Keratinocyte (primary cell): Measurements from ENCODE around the gene SHPK. TPM values are rescaled to one million over a fixed set of nuclear protein-coding genes. Genes with fewer than 3 reads are reported as not detected.
A peak's percentile ranks its signal among the peaks of the same experiment; 100 is the strongest.

ENCODE experiments used
- DNase-seq: peaks from one replicate; pipeline ENCODE4 v3.0.0-alpha.2; 2011; ENCODE audit warnings: low read depth, missing footprints, low spot score
- FAIRE-seq: peaks from 2 replicates; lab custom pipeline; 2011; peaks lifted over from hg19 to GRCh38; lab: Jason Lieb, UNC
- H2AFZ ChIP-seq: 2 replicates; pipeline ENCODE4 v1.6.0; 2012; ENCODE audit warnings: low read length, control low read depth, inconsistent platforms; ENCODE audit not compliant: control insufficient read depth
- H3K27ac ChIP-seq: 2 replicates; pipeline ENCODE4 v1.5.1; 2011; ENCODE audit warnings: low read length; ENCODE audit not compliant: control insufficient read depth, insufficient read depth
- H3K27me3 ChIP-seq: 3 replicates; pipeline ENCODE4 v1.6.0; 2011; ENCODE audit warnings: low read length; ENCODE audit not compliant: control insufficient read depth, insufficient read depth; ENCODE audit errors: extremely low read depth
- H3K36me3 ChIP-seq, 2 experiments: 2 replicates in 1 of 2; 3 replicates in 1 of 2; pipeline ENCODE4 v1.5.1; 2011; ENCODE audit warnings: low read length in 2 of 2, mild to moderate bottlenecking in 1 of 2; ENCODE audit not compliant: control insufficient read depth in 2 of 2, insufficient read depth in 2 of 2; ENCODE audit errors: extremely low read depth in 1 of 2
- H3K4me1 ChIP-seq: 3 replicates; pipeline ENCODE4 v1.5.1; 2011; ENCODE audit warnings: low read length; ENCODE audit not compliant: control insufficient read depth, insufficient read depth; ENCODE audit errors: extremely low read depth
- H3K4me2 ChIP-seq: 3 replicates; pipeline ENCODE4 v1.6.0; 2011; ENCODE audit warnings: low read depth, low read length; ENCODE audit not compliant: control insufficient read depth, insufficient read depth; ENCODE audit errors: extremely low read depth
- H3K4me3 ChIP-seq, 3 experiments: fragments of 200-600 bp in 1 of 3; sonication (generic) in 1 of 3; 2 replicates in 2 of 3; 3 replicates in 1 of 3; pipeline ENCODE4 v1.5.1; 2011 to 2016; ENCODE audit warnings: low read length in 3 of 3, mild to moderate bottlenecking in 3 of 3, control low read depth in 2 of 3, inconsistent platforms in 1 of 3, low read depth in 1 of 3, mixed read lengths in 1 of 3, mixed run types in 1 of 3, moderate library complexity in 1 of 3; ENCODE audit not compliant: control insufficient read depth in 2 of 3, insufficient read depth in 2 of 3; ENCODE audit errors: extremely low read depth in 1 of 3
- H3K79me2 ChIP-seq: 2 replicates; pipeline ENCODE4 v1.6.0; 2012; ENCODE audit warnings: low read length; ENCODE audit not compliant: control insufficient read depth, insufficient read depth
- H3K9ac ChIP-seq: 3 replicates; pipeline ENCODE4 v1.6.0; 2011; ENCODE audit warnings: low read length; ENCODE audit not compliant: control insufficient read depth, insufficient read depth; ENCODE audit errors: extremely low read depth
- H3K9me1 ChIP-seq: 3 replicates; pipeline ENCODE4 v1.6.0; 2011; ENCODE audit warnings: low read length; ENCODE audit not compliant: control insufficient read depth, insufficient read depth; ENCODE audit errors: extremely low read depth
- H3K9me3 ChIP-seq: 2 replicates; pipeline ENCODE4 v1.5.1; 2012; ENCODE audit warnings: low read depth, low read length; ENCODE audit not compliant: control insufficient read depth
- H4K20me1 ChIP-seq: 3 replicates; pipeline ENCODE4 v1.6.0; 2011; ENCODE audit warnings: low read length; ENCODE audit not compliant: control insufficient read depth, insufficient read depth; ENCODE audit errors: extremely low read depth
- EZH2 ChIP-seq: IDR thresholded peaks from one replicate; pipeline ENCODE4 v1.6.1; 2012; ENCODE audit warnings: inconsistent platforms, mild to moderate bottlenecking, low read length, moderate library complexity
- dilution Hi-C: fragments of 300-500 bp; cut with MboI; formaldehyde crosslinking; loops from one replicate; pipeline ENCODE4 v1.7.0; 2020; ENCODE audit warnings: low sequenced_read_pairs; ENCODE audit not compliant: extremely low pct_ligation_motif_present
- polyA plus RNA-seq, 5 experiments: library from polyadenylated mRNA; depleted of rRNA in 3 of 5; stranded (reverse) in 3 of 5; stranded (forward) in 1 of 5; unstranded in 1 of 5; fragments of >200 nt; gene quantifications; 1 replicate in 1 of 5; 2 replicates in 3 of 5; 3 replicates in 1 of 5; pipeline versions ENCODE4 v1.2.1 to v1.2.3, GENCODE V29; 2011 to 2012; ENCODE audit warnings: missing spikeins in 2 of 5, low read depth in 1 of 5, low replicate concordance in 1 of 5
- TF ChIP-seq, protein P1 (sequence below), 3 experiments: IDR thresholded peaks in 1 of 3; conservative IDR thresholded peaks in 1 of 3; optimal IDR thresholded peaks in 1 of 3; 2 replicates in 2 of 3; 3 replicates in 1 of 3; pipeline versions ENCODE3 to v1.5.1; 2011; ENCODE audit warnings: low read length in 3 of 3, mild to moderate bottlenecking in 3 of 3, moderate library complexity in 2 of 3, control low read depth in 1 of 3, inconsistent platforms in 1 of 3; ENCODE audit not compliant: insufficient read depth in 2 of 3; ENCODE audit errors: extremely low read depth in 1 of 3

The SHPK gene
- polyA plus RNA-seq, 1 donor (not counting 4 experiments of a cell fraction or from before 2014, with no cell fraction given): 9.2 TPM

GRCh38 chr17:3635474-3636153 is 436 bp downstream of the SHPK start:
- H4K20me1 ChIP-seq: no peaks in the 10 kb centered on the region
- no peaks in the 10 kb centered on the region for H3K27me3 ChIP-seq
- H3K4me1 ChIP-seq: peaks cover 5% of the 10 kb centered on the region
- FAIRE-seq (no peak), DNase-seq (no peak)
- peak overlapping the region; percentile 73 to 99 (median 85) for H3K4me3 ChIP-seq
- TF ChIP-seq EZH2: no peak
- TF ChIP-seq, protein P1, sequence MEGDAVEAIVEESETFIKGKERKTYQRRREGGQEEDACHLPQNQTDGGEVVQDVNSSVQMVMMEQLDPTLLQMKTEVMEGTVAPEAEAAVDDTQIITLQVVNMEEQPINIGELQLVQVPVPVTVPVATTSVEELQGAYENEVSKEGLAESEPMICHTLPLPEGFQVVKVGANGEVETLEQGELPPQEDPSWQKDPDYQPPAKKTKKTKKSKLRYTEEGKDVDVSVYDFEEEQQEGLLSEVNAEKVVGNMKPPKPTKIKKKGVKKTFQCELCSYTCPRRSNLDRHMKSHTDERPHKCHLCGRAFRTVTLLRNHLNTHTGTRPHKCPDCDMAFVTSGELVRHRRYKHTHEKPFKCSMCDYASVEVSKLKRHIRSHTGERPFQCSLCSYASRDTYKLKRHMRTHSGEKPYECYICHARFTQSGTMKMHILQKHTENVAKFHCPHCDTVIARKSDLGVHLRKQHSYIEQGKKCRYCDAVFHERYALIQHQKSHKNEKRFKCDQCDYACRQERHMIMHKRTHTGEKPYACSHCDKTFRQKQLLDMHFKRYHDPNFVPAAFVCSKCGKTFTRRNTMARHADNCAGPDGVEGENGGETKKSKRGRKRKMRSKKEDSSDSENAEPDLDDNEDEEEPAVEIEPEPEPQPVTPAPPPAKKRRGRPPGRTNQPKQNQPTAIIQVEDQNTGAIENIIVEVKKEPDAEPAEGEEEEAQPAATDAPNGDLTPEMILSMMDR (optimal IDR thresholded peaks at IDR 0.05 in 1 of 3, IDR thresholded peaks at IDR 0.05 in 1 of 3, conservative IDR thresholded peaks at IDR 0.05 in 1 of 3; ENCODE audit: extremely low read depth in 1 of 3, insufficient read depth in 2 of 3, low read length in 3 of 3): no peak
- peaks cover 0 to 5% of the 10 kb centered on the region in 2 experiments for H3K36me3 ChIP-seq
- peaks cover 2% of the 10 kb centered on the region for H3K9me1 ChIP-seq
- H2AFZ ChIP-seq: peak overlapping the region; percentile 91
- H3K9me3 ChIP-seq: no peaks in the 10 kb centered on the region
- peak overlapping the region; percentile 95 for H3K27ac ChIP-seq
- peak overlapping the region; percentile 88 for H3K4me2 ChIP-seq
- H3K79me2 ChIP-seq: peaks cover 16% of the 10 kb centered on the region
- dilution Hi-C loops: no loop called here
- peak overlapping the region; percentile 95 for H3K9ac ChIP-seq

DNA sequence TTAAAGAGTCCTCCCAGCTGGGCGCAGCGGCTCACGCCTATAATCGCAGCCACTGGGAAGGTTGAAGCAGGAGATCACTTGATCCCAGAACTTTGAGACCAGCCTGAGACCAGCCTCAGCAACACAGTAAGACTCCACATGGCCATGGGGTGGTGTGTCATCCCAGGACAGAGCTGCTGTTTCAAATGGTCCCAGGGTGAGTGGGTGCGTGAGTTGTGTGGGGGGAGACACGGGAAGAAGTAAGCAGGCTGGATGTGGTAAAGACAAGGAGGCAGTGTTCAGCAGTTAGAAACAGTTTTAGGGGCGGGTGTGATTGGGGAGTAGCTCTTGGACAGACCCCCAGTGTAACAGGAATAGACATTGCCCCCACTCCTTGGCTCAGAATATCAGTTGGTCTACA is 3.8 kb downstream of the SHPK start:
- peaks cover 6 to 11% of the 10 kb centered on the region in 2 experiments for H3K36me3 ChIP-seq
- TF ChIP-seq, protein P1 (optimal IDR thresholded peaks at IDR 0.05 in 1 of 3, IDR thresholded peaks at IDR 0.05 in 1 of 3, conservative IDR thresholded peaks at IDR 0.05 in 1 of 3; ENCODE audit: extremely low read depth in 1 of 3, insufficient read depth in 2 of 3, low read length in 3 of 3): no peak
- no peak overlapping the region for H3K4me3 ChIP-seq
- H3K79me2 ChIP-seq: peaks cover 14% of the 10 kb centered on the region
- no peaks in the 10 kb centered on the region for H3K27me3 ChIP-seq
- no peak for FAIRE-seq
- no peaks in the 10 kb centered on the region for H3K9me1 ChIP-seq
- no peak for DNase-seq
- no peak overlapping the region for H2AFZ ChIP-seq
- no peaks in the 10 kb centered on the region for H3K9me3 ChIP-seq
- no peak overlapping the region for H3K27ac ChIP-seq
- no peak overlapping the region for H3K4me2 ChIP-seq
- dilution Hi-C loops: no loop called here
- no peaks in the 10 kb centered on the region for H3K4me1 ChIP-seq
- no peaks in the 10 kb centered on the region for H4K20me1 ChIP-seq
- no peak overlapping the region for H3K9ac ChIP-seq
